Measurements from ENCODE around the gene OPCML. TPM values are rescaled to one million over a fixed set of nuclear protein-coding genes. Genes with fewer than 3 reads are reported as not detected.
A peak's percentile ranks its signal among the peaks of the same experiment; 100 is the strongest.

Gene OPCML
- total and polyA plus RNA-seq, 2 donors from 2014 or later, result 0.77 to 1.1 TPM

DNA sequence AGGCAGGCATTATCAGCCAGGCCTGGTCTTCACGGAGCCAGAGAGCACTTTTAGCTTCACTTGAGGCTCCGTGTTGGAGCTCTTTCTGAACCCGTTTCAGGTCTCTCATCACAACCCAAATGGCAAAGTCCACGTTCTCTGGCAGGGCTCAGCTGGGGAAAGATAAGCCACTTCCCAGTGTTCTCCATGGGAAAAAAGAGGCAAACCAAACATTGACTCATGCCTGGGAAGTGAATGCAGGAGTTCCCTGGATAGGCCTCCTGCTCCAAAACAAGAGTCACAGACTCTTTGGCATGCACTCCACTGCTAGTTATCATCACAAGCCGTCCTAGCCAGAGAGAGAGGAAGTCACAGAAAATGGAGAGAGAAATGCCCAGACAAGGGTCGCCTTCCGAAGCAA is 11.6 kb downstream of the OPCML start:
- TF ChIP-seq, protein P1, sequence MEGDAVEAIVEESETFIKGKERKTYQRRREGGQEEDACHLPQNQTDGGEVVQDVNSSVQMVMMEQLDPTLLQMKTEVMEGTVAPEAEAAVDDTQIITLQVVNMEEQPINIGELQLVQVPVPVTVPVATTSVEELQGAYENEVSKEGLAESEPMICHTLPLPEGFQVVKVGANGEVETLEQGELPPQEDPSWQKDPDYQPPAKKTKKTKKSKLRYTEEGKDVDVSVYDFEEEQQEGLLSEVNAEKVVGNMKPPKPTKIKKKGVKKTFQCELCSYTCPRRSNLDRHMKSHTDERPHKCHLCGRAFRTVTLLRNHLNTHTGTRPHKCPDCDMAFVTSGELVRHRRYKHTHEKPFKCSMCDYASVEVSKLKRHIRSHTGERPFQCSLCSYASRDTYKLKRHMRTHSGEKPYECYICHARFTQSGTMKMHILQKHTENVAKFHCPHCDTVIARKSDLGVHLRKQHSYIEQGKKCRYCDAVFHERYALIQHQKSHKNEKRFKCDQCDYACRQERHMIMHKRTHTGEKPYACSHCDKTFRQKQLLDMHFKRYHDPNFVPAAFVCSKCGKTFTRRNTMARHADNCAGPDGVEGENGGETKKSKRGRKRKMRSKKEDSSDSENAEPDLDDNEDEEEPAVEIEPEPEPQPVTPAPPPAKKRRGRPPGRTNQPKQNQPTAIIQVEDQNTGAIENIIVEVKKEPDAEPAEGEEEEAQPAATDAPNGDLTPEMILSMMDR (IDR thresholded peaks at IDR 0.05; ENCODE audit: borderline replicate concordance, extremely low read depth, insufficient read depth), result no peak
- H3K9me3 ChIP-seq (ENCODE audit: control insufficient read depth in 2 of 3, insufficient read depth in 1 of 3, low read length in 3 of 3), result no peaks in the 10 kb centered on the region
- no peaks in the 10 kb centered on the region for H3K4me1 ChIP-seq (ENCODE audit: control insufficient read depth in 2 of 3, insufficient read depth in 2 of 3, low read depth in 1 of 3, low read length in 3 of 3)
- H3K27ac ChIP-seq (ENCODE audit: low read depth in 2 of 2, low read length in 2 of 2), result no peak overlapping the region
- H3K36me3 ChIP-seq (ENCODE audit: control insufficient read depth in 2 of 3, insufficient read depth in 3 of 3, low read length in 3 of 3), result no peaks in the 10 kb centered on the region
- no peak overlapping the region for H3K4me3 ChIP-seq (ENCODE audit: low read length in 3 of 3)
- FAIRE-seq (no peak), DNase-seq (no peak)
- H3K27me3 ChIP-seq (ENCODE audit: control insufficient read depth, insufficient read depth, low read length), result no peaks in the 10 kb centered on the region
- intact Hi-C loops (cut with DNase I), result no loop called here
- no peak overlapping the region for H3K9ac ChIP-seq (ENCODE audit: low read length in 3 of 3)

DNA sequence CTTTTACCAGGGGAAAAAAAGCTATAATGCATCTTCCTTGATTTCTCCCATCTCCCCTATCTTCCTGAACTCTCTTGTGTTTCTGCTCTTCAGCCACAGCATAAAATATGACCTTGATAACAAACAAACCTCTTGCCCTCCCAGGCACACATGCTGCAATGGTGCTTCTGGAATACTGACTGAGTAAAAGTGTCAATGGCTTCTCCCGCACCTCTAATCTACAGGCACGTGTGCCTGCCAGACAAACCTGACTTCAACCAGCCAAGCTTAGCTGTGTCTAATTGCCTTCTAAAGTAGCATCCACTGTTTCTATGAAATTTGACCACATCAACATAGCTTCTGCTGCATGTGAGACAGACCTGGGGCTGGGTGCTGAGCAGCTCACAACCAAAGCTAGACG is 12.7 kb downstream of the OPCML start:
- Histone ChIP-seq H3K4me1 (ENCODE audit: control insufficient read depth in 2 of 3, insufficient read depth in 2 of 3, low read depth in 1 of 3, low read length in 3 of 3) (no peaks in the 10 kb centered on the region), H3K27me3 (ENCODE audit: control insufficient read depth, insufficient read depth, low read length) (no peaks in the 10 kb centered on the region), H3K4me3 (ENCODE audit: low read length in 3 of 3) (no peak overlapping the region), H3K9me3 (ENCODE audit: control insufficient read depth in 2 of 3, insufficient read depth in 1 of 3, low read length in 3 of 3) (no peaks in the 10 kb centered on the region), H3K9ac (ENCODE audit: low read length in 3 of 3) (no peak overlapping the region), H3K27ac (ENCODE audit: low read depth in 2 of 2, low read length in 2 of 2) (no peak overlapping the region), H3K36me3 (ENCODE audit: control insufficient read depth in 2 of 3, insufficient read depth in 3 of 3, low read length in 3 of 3) (no peaks in the 10 kb centered on the region)
- intact Hi-C loops (cut with DNase I), result no loop called here
- FAIRE-seq (no peak), DNase-seq (peak in 1 of 5 donors; percentile 11)
- TF ChIP-seq, protein P1 (IDR thresholded peaks at IDR 0.05; ENCODE audit: borderline replicate concordance, extremely low read depth, insufficient read depth), result no peak

DNA sequence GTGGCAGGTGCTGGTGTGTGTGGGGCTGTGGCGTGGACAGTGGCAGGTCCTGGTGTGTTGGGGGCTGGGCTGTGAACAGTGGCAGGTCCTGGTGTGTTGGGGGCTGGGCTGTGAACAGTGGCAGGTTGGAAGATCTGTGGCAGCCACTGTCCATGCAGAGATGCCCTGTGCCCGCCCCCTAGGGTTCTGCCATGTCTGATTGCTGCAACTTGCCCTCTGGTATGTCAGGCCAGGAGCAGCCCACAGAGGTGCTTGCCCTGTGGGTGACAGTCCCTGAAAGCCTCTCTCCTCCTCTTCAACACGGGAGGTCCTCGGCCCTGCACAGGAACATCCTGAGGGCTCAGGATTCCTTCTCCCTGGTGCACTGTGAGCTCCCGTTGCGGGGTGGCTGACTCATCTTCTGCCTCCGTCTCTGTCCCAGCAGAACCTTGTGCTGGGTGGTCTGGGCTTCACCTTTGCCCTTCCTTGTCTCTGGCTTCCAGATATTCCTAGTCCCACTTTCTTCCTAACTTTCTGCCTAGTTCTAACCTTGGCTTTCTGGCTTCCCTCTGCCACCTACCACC is 13.5 kb downstream of the OPCML start:
- peak in 1 of 5 donors; percentile 6 for DNase-seq
- Histone ChIP-seq H3K36me3 (ENCODE audit: control insufficient read depth in 2 of 3, insufficient read depth in 3 of 3, low read length in 3 of 3) (no peaks in the 10 kb centered on the region), H3K9me3 (ENCODE audit: control insufficient read depth in 2 of 3, insufficient read depth in 1 of 3, low read length in 3 of 3) (no peaks in the 10 kb centered on the region), H3K9ac (ENCODE audit: low read length in 3 of 3) (no peak overlapping the region), H3K27me3 (ENCODE audit: control insufficient read depth, insufficient read depth, low read length) (no peaks in the 10 kb centered on the region), H3K4me1 (ENCODE audit: control insufficient read depth in 2 of 3, insufficient read depth in 2 of 3, low read depth in 1 of 3, low read length in 3 of 3) (no peaks in the 10 kb centered on the region), H3K4me3 (ENCODE audit: low read length in 3 of 3) (no peak overlapping the region), H3K27ac (ENCODE audit: low read depth in 2 of 2, low read length in 2 of 2) (no peak overlapping the region)
- TF ChIP-seq, protein P1 (IDR thresholded peaks at IDR 0.05; ENCODE audit: borderline replicate concordance, extremely low read depth, insufficient read depth), result no peak
- intact Hi-C loops (cut with DNase I), result no loop called here
- no peak for FAIRE-seq

DNA sequence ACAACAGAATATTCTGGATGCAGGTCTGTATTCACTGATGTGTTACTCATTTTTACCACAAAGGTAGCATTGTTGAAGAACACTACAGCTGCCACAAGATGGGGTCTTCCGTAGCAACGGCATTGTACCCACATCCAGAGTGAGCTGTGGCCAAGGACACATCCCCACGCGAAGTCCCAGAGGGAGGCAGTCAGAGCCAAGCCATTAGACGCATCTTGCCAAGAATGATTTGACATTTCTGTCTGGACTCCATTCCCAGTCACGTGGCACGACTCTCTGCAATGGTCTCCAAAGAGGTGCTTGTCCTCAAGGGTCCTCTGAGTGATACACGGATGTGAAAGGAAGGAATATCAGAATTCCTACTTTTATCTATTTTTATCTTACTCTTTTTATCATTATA is 15.5 kb downstream of the OPCML start:
- Histone ChIP-seq H3K9ac (ENCODE audit: low read length in 3 of 3) (no peak overlapping the region), H3K9me3 (ENCODE audit: control insufficient read depth in 2 of 3, insufficient read depth in 1 of 3, low read length in 3 of 3) (no peaks in the 10 kb centered on the region), H3K4me3 (ENCODE audit: low read length in 3 of 3) (no peak overlapping the region), H3K27me3 (ENCODE audit: control insufficient read depth, insufficient read depth, low read length) (no peaks in the 10 kb centered on the region), H3K27ac (ENCODE audit: low read depth in 2 of 2, low read length in 2 of 2) (no peak overlapping the region), H3K4me1 (ENCODE audit: control insufficient read depth in 2 of 3, insufficient read depth in 2 of 3, low read depth in 1 of 3, low read length in 3 of 3) (no peaks in the 10 kb centered on the region), H3K36me3 (ENCODE audit: control insufficient read depth in 2 of 3, insufficient read depth in 3 of 3, low read length in 3 of 3) (no peaks in the 10 kb centered on the region)
- DNase-seq, result no peak
- intact Hi-C loops (cut with DNase I), result no loop called here
- TF ChIP-seq, protein P1 (IDR thresholded peaks at IDR 0.05; ENCODE audit: borderline replicate concordance, extremely low read depth, insufficient read depth), result no peak
- FAIRE-seq, result no peak

Measured in kidney (tissue), 14 donors.